Measurements from ENCODE around the gene ARID5A.

ARID5A gene

DNA sequence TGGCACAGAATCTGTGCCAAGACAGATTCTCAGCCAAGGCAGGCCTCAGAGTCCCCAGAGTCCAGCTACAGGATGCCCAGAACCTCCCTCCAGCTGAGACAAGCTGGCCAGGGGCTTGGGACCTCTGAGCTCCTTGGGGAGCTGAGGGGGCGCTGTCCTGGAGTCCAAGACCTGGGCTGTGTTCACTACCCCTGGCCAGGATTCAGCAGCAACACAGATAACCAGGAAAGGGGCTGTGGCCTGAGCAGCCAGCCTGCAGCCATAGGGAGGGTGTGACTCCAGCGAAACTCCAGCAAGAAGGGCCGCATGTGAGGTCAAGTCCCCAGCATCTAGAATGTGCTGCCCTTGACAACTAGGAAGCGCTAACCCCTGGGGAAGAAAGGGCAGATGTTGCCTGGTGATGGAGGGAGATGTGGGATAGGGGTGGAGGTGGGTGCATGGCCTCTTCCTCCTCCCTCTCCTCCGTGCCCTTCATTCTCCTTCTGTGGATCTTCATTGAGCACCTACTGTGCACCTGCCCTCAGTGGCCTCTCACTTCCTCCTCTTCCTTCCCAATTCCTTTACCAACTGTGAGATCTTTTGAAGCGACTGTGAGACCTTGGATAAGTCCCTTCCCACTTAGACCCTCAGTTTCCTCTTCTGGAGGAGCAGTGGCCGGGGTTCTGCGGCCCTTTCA is 7.7 kb upstream of the ARID5A start:
- DNase-seq, result no peak

DNA sequence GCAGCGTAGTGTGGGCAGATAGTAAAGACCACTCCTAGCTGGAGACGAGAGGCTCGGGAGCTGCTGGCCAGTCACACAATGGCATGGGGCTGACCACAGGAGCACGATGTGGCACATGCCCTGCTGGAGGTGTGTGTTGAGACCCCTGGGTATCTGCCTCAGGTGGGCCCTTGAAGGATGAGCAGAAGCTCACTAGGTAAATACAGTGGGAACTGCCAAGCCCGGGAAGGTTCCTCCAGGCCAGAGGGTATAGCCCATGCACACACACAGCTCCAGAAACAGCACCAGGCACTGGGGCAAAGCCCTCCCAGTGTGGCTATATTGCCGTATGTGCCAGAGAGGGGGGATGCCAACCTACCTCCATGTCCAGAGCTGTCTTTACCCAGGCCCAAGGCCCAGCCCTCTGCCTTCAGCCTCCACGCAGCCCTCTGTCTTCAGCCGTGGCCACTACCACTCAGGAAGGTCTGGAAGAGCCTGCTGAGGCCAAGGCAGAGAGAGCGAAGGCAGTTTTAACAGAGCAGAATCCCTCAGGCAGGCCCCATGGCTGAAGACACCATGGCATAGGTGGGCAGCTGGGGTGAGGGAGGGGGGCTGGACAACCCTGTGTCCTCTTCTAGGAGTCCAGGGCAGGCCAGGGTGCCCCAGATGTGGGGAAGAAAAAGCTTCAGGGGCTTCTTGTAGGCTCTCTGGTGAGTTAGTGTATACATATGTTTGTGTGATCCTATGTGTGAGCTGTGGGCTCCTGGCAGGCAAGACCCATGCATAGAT is 7.0 kb upstream of the ARID5A start:
- no peak for DNase-seq

DNA sequence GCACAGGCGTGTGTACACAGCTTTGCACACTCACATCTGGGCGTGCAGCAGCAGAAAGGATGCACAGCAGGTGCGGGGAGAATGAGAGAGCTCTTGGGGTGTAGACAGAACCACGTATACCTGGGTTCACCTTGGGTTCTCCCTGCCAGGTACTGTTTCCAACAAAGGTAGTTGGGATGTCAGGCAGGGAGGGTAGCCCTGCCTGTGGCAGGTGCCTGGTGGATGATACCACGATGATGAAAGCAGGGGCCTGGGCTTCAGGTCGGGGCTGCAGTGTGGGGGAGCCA is 6.5 kb upstream of the ARID5A start:
- no peak for DNase-seq

DNA sequence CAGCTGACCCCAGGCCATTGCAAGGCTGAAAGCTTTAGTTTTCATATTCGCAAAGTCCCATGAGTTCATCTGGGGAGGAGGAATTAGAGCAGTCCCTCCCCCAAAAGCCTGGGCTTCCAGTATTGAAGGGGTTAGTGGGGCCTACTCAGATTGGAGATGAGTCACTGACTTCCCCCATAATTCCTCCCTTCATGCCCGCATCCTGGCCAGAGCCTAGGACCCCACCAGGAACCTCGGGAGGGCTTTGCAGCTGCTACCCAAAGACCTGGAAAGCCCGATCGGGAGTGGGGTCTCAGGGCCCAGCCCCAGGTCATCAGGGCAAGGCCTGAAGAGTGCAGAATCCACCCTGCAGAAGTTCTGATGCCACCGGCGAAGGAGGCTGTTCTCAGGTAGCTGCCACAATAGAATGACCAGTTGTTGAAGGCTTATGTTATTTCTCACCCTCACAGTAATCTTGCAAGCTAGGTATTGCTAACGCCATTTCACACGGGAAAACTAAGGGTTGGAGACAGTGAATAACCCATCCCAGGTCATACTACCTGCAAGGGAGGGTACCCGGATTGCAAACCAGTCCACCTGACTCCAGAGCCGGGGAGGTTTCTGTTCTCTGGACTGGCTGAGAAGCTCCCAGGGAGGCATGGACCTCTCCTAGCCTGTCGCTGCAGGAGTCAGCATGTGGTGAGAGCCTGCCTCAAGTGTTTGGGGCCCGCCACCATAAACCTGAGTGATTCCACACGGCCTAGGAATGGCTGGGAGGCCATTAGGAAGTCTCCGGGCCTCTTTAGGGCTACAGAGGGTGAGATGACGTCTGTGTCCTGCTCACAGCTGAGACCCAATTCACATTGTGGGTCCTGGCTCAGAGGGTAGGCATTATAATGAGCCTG is 5.8 kb upstream of the ARID5A start:
- no peak for DNase-seq

DNA sequence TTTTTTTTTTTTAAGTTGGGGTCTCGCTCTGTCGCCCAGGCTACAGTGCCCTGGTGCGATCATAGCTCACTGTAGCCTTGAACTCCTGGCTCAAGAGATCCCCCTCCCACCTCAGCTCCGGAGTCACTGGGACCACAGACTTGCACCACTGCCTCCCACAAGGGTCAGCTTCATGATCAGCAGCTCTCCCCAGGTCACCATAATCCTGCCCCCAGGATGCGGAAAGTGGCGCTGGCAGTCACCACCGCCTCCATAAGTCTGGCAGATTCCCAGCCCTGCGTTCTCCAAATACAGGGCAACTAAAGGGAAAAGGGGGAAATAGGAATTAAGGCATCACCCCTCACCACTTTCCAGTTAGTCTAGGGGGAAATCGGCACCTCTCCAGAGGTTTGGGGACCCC is 5.2 kb upstream of the ARID5A start:
- no peak for DNase-seq

DNA sequence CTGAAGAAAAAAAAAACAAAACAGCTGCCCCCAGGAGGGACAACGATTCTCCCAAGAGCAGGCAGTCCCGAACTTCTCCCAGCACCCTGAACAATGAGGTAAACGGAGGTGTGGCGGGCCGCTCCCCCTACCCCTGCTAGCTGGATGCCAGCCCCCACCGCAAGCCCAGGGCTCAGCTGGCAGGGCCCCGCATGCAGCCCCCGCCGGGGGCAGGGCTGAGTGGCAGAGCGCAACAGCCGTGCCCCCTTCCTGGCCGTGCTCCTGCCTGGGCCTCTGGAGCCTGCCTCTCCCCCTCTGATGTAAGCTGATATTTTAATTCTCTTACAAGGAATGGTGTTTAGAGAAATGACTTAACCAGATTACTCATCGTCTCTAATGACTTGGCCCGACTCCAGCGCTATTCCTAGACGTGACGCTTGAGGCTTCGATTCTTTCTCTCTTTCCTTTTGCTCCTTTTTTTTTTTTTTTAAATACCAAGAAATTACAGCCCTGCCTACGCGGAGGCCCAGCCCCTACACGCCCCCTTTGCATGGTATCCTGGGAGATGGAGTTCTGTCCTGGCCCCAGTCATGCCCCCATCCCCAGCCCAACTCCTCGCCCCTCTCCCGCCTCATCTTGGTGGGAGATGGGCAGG is 4.6 kb upstream of the ARID5A start:
- peak; percentile 58 for DNase-seq

DNA sequence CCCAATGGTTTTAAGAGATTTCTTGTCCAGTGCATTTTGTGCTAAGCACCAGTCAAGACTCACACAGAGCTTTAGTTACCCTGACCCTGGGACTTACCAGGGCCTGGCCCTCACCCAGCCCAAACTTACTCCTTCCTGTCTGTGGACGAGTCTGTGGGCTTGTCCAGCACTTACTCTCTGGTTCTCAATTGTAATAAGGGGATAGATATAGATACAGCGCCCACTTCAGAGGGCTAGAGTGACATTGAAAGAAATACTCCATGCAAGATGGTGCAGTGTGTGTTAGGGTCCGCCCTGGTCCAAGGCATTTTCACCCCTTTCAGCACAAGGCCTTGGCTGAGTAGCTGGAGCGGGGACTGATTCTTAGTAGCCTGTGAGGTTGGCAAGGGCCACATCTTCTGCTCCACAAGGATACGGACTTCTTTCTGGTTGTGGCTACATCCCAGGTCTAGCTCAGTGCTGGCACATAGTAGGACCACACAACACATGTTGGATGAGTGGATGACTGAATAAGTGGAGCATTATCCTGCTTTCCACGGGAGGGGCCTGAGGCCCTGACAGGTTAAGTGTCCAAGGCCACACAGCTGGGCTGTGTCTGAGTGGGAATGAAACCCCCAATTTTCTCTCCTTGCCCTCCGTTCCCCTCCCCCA is 3.8 kb upstream of the ARID5A start:
- DNase-seq, result no peak

DNA sequence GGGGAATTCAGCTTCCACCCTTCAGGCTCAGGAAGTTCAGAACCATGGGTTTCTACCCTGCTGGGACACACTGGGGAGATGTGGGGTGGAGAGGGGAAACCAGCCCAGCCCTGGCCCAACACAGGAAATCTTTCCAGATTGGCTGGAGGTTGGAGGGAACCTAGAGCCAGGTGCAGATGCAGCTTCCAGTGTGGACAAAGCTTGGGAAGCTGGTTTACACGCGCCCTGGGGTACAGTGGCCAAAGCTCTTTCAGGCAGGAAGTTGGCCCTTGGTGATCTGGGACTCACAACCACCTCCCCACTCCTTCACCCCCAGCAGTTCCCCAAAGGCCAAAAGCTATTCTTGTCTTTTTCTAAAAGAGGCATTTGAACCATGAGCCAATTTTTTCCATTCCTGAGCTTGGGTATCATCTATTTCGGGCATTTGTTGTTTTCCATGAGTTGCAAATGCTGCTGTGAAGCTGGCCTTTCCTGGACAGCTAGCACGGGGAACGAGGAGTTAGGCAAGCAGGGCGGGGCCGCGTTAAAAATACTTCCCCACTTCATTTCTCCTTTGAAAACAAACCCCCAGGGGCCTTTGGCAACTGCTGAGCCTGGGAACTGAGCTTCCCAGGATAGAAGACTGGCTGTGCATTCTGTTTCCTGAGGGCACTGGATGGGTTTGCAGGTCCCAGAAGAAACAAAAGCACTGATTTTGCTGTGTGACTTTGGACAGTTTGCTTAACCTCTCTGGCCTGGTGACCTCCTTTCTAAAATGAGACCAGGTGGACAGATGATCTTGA is 3.1 kb upstream of the ARID5A start:
- DNase-seq, result no peak

DNA sequence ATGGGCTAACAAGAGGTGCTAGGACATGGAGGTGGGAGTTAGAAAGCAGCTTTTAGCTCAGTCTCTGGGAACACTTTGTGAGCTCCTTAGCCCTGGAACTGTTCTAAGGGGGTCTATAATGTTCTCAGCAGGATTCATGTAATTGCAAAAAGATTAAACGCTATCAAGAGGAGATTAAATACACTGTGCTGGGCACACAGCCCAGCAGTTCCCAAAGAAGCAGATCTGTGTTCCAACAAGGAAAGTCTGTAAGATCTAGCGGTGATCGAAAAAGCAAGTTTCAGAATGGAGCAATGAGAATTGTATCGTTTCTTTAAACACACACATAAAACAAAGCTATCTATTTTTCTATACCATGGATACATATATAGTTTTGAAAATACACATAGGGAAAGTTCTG is 2.4 kb upstream of the ARID5A start:
- no peak for DNase-seq

DNA sequence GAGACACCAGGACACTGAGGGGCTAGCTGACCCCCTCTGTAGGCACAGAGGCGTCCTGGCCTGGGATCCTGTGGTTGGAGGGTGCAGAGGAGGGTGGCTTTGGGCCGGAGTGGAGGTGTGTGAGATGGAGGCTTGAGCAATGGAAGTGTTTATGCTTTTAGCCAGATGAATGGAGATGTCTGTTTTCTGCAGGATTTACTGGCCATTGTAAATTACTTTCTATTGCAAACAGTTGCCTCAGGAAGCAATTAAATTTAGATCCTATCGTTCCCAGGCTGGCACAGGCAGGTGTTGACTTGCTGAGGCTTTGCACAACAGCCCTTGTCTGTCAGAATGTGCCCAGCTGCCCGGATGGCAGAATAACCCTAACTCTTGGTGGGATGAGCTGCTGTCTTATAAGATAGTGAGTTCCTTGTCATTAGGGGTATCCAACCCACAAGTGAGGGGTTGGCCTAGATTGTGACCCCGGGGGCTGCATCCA is 1.8 kb upstream of the ARID5A start:
- DNase-seq, result peak; percentile 11

DNA sequence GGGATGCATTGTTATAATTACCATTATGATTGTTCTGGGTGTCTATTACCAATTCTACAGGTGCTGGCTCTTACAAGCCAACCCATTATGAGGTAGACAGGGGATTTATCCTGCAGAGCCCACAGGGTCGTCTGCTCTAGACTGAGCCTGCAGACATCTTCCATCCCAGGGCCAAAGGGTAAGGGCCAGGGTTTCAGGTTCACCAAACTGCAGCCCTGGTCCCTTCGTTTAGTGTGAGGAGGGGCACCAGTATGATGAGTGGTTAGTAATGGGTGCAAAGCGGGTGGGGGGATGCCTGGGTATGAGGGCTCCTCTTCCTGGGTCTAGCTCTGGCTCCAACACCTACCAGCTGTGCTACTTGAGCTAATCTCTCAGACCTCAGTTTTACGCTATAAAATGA is 1.2 kb upstream of the ARID5A start:
- DNase-seq, result no peak

DNA sequence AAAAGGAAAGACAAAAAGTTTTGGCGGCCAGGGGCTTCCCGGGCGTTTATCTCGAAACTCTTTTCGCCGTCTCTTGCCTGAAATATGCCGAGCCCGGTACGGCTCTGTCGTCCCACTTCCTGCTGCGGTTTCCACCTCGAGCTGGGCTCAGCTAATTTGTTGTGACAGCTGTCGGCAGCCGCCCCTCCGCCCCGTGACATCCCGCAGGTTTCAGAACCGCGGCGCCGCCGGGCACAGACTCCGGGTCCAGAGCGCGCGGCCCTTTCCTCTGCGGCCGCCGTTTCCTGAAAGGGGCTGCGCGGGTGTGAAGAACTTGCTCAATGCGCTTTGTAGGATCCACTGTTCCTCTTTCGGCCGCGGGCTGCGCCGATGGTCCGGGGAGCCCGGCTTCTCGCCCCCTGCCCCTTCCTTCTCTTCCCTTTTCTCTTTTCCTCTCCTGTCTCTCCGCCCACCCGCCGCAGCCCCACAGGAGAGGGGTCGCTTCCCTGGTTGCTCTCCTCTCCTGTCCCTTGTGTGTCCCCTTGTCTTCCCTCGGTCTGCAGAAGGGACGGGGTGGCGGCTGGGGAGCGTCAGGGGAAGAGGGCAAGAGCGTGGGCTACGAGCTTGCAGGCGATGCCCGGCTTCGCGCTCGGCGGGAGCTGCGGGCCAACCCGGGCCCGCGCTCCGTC is 648 bp downstream of the ARID5A start:
- DNase-seq, result no peak

DNA sequence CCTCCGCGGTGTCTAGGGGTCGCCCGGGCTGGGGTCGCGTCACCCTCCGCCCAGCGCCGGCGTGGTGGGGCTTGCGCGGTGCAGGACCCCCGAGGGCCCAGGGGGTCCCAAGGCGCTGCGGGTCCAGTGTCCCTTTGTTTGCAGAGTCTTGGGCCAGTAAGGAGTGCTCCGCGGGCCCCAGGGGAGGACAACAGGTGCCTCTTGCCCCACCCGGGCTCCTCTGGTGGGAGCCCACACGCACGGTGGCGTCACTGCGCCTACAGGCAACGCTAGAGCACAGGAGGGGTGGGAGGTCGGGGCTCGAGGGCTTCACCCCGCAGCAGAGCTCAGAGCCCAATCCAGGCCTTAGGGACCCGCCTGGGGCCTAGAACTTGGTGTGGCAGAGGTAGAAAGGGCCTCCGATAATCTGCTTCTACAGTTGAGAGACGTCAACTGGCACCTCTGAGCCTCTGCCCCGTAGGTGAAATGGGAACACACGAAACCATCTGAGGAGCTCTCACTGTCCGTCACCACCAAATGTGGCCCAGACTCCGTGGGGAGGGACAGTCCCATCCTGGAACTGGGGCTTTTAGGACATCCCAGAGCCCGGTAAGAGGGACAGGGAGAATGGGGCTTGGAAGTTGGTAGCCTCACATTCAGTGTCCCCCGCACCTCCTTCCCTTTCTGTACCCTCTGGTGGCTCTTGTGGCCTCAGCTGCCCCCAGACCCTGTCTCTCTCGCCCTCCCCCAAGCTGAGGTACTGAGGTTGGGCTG is 1.4 kb downstream of the ARID5A start:
- no peak for DNase-seq

DNA sequence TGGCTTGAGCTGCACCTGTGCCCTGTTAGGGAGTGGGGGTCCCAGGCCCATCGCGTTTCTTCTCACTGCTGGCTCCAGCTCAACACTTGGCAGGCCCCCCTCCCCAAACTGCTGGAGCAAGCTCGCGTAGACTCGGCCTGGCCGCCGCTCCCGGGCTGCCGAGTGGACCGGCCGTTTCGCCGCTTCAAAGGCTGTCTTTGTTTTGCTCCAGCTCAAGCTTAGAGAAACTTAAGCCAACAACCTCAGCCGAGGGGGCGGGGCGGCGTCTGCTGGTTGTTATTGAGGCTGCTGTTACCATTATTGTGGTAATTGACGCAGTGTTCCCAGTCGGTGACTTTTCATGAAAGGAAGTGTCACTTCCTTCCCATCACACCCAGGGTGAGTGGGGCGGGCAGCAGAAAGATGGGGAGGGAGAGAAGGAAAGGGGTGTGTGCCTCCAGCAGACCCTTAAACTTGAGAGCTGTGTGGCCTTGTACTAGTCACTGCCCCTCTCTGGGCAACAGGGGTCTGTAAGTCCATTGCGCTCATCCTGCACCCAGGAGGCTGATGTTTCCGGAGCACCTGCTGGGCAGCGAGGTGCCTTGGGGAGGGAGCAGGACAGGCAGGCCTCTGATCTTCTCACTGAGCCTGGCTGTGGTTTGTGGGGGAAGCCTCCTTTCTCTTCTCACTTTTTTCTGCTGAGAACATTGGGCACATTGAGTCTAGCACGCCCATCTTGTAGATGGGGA is 2.1 kb downstream of the ARID5A start:
- no peak for DNase-seq

DNA sequence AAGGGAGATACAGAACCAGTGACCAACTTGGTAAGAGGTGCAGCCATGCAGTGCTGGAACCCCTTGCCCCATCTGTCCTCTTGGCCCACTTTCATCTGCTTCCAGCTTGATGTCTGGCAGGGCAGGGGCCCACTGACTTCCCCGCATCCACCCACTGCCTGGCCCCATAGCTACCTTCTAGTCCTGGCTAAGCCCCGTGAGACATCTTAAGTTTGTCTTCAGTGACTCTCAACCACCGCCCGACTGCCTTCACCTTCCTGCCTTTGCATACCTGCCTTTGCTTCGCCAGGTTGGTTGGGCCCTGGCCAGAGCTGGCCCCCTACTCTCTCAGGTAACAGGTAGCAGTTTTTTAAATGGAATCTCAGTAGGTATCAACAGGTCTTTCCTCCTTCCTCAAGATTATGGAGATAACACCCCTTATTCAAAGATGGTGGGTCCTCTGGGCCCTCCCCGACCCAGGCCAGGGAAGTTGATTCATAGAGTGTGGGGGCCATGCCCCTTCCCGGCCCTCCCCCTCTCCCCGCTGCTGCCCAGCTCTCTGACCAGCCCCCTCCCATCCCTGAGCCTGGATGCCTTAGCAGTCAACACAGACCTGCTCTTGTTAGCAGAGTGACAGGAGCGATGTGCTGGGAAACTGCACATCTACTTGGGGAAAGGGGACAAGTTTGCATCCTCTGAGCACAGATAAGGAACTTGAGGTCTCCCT is 2.8 kb downstream of the ARID5A start:
- DNase-seq, result no peak

DNA sequence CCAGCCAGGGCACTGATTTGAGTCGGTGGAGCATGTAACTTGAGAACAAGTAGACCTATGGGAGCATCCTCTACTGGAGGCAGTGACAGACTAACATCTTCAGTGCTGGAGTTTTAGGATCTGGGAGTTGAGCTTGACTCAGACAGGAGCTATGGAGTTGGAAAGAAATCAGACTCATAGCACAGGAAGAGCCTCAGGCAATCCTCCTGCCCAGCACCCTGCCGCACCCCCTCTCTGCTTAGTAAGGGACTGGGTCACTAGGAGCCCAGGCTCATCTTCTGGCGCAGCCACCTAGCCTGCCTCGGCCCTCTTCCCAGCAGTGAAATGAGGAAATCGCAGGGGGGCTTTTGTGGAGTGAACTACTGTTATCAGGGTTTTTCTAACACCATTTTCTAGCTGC is 3.6 kb downstream of the ARID5A start:
- no peak for DNase-seq

DNA sequence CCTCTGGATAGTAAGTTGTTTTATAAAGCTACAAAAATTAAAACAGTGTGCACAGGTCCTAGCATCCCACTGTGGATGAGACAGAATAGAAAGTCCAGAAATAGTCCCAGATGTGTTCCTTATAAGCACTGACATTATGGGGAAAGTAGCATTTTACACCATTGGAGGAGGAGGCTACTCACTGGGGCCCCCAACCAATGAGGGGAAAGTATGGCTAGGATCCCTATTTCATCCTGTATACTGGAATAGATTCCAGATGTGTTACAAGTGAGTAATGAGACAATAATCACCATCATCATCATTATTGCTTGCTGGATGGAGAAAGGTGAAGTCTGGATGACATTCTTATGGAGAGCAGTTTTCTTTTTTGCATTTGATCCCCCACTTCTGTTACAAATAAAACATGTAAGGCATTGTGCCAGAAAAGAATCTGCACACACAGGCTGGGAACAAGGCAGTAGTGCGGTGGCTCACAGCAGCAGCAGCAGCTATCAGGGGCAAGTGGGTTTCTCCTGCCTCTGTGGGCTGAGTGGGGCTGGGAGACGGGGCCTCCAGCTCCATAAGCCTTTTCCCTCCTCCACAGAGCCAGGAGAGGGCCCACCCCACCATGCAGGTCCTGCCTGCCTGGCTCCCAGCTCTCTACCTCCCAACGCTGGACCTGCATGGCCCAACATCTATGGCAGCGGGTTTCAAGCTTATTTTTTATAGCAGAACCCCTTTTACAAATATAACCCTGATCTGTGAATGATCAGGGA is 5.0 kb downstream of the ARID5A start:
- no peak for DNase-seq

DNA sequence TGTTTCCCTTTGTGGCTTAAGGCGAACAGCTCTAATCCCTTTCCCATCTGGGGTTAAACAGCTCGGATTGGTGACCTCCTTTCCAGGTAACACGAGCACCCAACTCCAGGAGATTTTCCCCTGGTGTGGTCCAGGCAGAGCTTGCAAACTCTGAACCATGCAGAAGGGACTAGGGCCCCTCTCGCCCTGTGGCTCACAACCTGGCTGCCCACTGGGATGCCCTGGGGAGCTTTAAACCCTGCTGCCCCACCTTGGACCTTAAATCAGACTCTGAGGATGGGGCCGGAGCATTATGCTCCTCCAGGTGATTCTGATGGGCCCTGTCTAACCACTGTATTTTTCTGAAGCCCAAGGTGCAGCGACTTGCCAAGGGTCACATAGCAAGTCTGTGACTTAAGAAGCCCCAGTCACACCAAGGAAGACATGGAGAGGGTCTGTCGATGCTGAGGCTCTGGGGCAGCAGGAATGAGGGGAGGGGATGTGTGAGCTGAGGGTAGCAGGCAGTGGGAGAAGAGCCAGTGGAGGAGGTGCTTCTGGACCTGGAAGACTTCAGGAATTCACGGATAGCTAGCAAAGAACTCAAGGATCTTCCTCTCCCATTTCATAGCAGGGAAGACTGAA is 5.9 kb downstream of the ARID5A start:
- DNase-seq, result no peak
